SH-SY5Y (cell line): ENCODE measurements around the gene GADD45A.

Source experiments
- GATA2 ChIP-seq: IDR thresholded peaks from 2 replicates; pipeline ENCODE4 v1.6.1; 2011; ENCODE audit warnings: mild to moderate bottlenecking, low read depth, low read length
- GATA3 ChIP-seq: IDR thresholded peaks from 2 replicates; pipeline ENCODE4 v1.6.1; 2011; ENCODE audit warnings: low read depth, mild to moderate bottlenecking, low read length, moderate library complexity

Gene GADD45A

DNA sequence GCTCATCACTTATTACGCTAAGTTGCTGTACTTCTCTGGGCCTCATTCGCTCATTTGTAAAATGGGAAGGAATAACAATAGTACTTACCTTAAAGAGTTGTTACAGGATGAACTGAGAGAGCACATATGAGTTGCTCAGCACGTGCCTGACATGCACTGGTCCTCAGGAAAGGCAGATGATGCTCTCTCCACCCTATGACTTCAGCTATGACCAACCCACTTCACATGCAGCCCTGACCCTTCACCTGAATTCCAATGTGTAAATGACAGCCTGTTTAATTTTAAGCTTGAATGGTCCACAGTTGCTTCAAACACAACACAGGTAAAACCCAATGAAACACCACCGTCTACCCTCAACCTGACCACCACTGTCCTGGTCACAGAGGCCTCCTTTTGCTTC, 32.9 kb downstream of the GADD45A start:
- TF ChIP-seq GATA3 = no peak
- no peak for TF ChIP-seq GATA2

- TF ChIP-seq GATA2 = no peak
- TF ChIP-seq GATA3 = no peak
These were observed 34.6 kb downstream of the GADD45A start for GRCh38 chr1:67719329-67720196.

GRCh38 chr1:67721112-67721511, 36.1 kb downstream of the GADD45A start:
- TF ChIP-seq GATA3 (no peak), GATA2 (no peak)

GRCh38 chr1:67721650-67722291, 36.8 kb downstream of the GADD45A start:
- TF ChIP-seq GATA3 (no peak), GATA2 (no peak)

GRCh38 chr1:67722292-67722944, 37.4 kb downstream of the GADD45A start:
- TF ChIP-seq GATA3 = no peak
- no peak for TF ChIP-seq GATA2

DNA sequence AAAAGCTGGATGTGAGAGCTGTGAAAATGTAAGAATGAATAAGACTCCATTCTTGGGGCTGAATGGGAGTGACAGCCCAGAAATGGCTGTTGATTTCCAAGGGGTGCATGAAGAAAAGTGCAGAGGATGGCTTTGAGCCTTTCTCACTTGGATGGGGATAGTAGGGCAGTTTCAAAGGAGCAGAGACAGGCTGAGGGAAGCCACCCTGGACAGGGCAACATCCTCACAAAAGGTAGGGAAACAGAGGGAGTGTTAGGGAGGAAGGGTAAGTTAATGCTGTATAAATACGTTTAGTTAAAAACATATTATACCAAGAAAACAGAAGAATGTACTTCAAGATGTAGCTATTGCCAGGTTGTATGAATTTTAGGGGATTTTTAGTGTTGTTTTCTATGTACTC, 38.1 kb downstream of the GADD45A start:
- TF ChIP-seq GATA3 = no peak
- TF ChIP-seq GATA2 = no peak

DNA sequence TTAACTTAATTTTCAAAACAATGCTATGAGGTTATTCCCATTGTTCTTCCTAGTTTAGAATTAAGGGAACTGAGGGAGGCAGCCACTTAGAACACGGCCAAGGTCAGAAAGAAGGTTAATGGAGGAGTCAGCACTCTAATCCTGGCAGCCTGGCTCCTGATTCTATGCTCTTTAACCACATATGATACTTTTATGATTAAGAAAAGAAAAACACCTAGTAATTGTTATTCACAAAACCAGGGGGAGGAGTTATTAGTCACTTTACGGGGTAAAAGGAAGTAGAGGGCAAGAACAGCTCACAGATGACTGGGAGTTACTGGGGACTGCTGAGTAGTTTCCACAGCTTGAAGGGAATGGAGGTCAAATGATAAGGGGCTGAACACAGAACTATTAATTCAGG, 38.6 kb downstream of the GADD45A start:
- TF ChIP-seq GATA2 (no peak), GATA3 (no peak)

GRCh38 chr1:67724928-67725560, 40.0 kb downstream of the GADD45A start:
- TF ChIP-seq GATA3 (no peak), GATA2 (no peak)

GRCh38 chr1:67726224-67726623, 41.2 kb downstream of the GADD45A start:
- TF ChIP-seq GATA3 = no peak
- no peak for TF ChIP-seq GATA2

- no peak for TF ChIP-seq GATA3
- TF ChIP-seq GATA2 = no peak
These were observed 44.9 kb downstream of the GADD45A start for GRCh38 chr1:67729872-67730271.

- no peak for TF ChIP-seq GATA2
- no peak for TF ChIP-seq GATA3
These were observed 46.3 kb downstream of the GADD45A start for GRCh38 chr1:67731322-67731721.

- TF ChIP-seq GATA2 (no peak), GATA3 (no peak)
These were observed 47.8 kb downstream of the GADD45A start for GRCh38 chr1:67732750-67733151.

- TF ChIP-seq GATA2 (no peak), GATA3 (no peak)
These were observed 48.8 kb downstream of the GADD45A start for GRCh38 chr1:67733681-67734322.

DNA sequence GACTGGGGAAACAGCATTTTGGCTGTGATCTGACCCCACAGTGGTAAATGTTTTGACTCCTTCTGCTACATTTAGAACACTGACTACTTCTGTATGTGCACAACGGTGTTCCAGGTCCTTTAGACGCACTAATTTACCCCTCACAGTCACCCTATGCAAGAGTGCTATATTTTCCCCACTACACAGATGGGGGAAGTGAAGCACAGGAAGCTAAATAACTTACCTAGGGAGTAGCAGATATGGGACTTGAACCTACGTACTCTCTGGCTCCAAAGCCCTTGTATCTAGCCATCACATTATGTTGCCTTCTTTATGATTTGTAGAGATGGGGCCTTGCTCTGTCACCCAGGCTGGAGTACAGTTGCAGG, 49.3 kb downstream of the GADD45A start:
- TF ChIP-seq GATA2 (no peak), GATA3 (no peak)

GRCh38 chr1:67735206-67735605, 50.2 kb downstream of the GADD45A start:
- TF ChIP-seq GATA3 (no peak), GATA2 (no peak)
